K562 (cell line): ENCODE measurements around the gene ABI3BP.

Experiments used
- JUND ChIP-seq, 2 experiments: IDR thresholded peaks; 2 replicates in 1 of 2; 3 replicates in 1 of 2; pipeline ENCODE4 v1.6.1; 2011; ENCODE audit warnings: borderline replicate concordance in 2 of 2, low read depth in 2 of 2, low read length in 2 of 2, improper control_type of control experiment in 1 of 2, missing biosample characterization in 1 of 2, missing genetic modification characterization in 1 of 2, missing genetic modification reagents in 1 of 2
- MEF2D ChIP-seq: conservative IDR thresholded peaks from 2 replicates; pipeline ENCODE4 v1.6.1; 2016; ENCODE audit warnings: low read depth, missing genetic modification characterization, missing compliant biosample characterization
- MYC ChIP-seq, 2 experiments: fragments of 250-450 bp in 1 of 2; sonication (Bioruptor Pico) in 1 of 2; IDR thresholded peaks; 2 replicates each; pipeline versions ENCODE4 v1.5.1 to v1.6.1; 2012 to 2021; ENCODE audit warnings: low read depth in 2 of 2, borderline replicate concordance in 1 of 2, improper control_type of control experiment in 1 of 2, low read length in 1 of 2, mild to moderate bottlenecking in 1 of 2, moderate library complexity in 1 of 2
- NBN ChIP-seq: fragments of 450-650 bp; IDR thresholded peaks from 2 replicates; pipeline ENCODE4 v1.6.1; 2016; ENCODE audit warnings: low read depth, mild to moderate bottlenecking
- NR2C2 ChIP-seq, 2 experiments: fragments of 200-800 bp in 1 of 2; sonication (Bioruptor generic) in 1 of 2; sonication (generic) in 1 of 2; formaldehyde crosslinking in 1 of 2; IDR thresholded peaks; 2 replicates each; pipeline versions ENCODE4 v1.6.1 to v1.8.0; 2016 to 2022; ENCODE audit warnings: mild to moderate bottlenecking in 1 of 2, missing compliant biosample characterization in 1 of 2, missing genetic modification characterization in 1 of 2, missing genetic modification reagents in 1 of 2
- TEAD2 ChIP-seq: fragments of 450-650 bp; IDR thresholded peaks from 2 replicates; pipeline ENCODE4 v1.6.1; 2016; ENCODE audit warnings: missing genetic modification characterization, control low read depth, missing compliant biosample characterization
- TF ChIP-seq, protein P1 (sequence below): IDR thresholded peaks from 2 replicates; pipeline ENCODE4 v1.6.1; 2012; ENCODE audit warnings: low read depth, low read length, improper control_type of control experiment, borderline replicate concordance
- TF ChIP-seq, protein P2 (sequence below), 3 experiments: IDR thresholded peaks in 2 of 3; conservative IDR thresholded peaks in 1 of 3; 2 replicates each; pipeline ENCODE4 v1.5.1; 2011 to 2012; ENCODE audit warnings: low read length in 3 of 3, mild to moderate bottlenecking in 3 of 3, control low read depth in 2 of 3, improper control_type of control experiment in 1 of 3, inconsistent platforms in 1 of 3, low read depth in 1 of 3, mixed read lengths in 1 of 3, moderate library complexity in 1 of 3; ENCODE audit not compliant: insufficient read depth in 2 of 3

DNA sequence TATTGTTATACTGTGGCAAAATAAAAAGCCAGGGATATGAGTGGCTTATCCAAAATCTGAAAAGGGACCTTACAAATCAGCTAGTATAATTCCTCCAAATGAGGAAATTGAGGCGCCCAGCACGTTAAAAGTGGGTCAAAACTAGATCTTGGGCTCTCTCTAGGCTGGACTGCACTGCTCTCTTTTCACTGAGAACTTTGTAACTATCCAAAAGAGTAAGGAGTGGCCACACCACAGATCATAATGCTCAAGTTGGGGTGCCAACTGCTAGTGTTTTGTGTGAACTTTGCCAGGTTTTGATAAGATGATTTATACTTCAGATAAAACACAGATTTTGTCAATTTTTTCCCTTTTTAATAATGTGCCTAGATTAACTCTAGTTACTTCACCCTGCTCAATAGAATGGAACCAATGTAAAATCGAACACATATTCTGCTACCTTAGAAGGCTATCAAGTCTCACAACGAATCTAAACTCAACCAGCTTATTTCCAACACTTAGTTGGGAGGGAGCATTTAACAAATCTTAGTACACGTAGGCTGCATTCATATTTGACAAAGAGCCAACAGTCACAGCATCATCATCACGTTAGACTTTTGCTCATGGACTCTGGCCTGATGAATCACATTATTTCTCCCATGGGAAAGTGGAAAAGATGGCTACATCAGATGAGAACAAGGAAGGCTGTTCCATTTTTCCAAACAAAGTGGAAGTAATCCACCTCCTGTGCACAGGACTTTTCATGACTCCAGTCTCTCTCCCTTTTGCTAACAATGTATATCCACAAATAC is 64.4 kb downstream of the ABI3BP start:
- TF ChIP-seq MYC (IDR thresholded peaks at IDR 0.05; ENCODE audit: low read depth, low read length): no peak
- no peak for TF ChIP-seq MYC (CRISPR knock-in tag; IDR thresholded peaks at IDR 0.05; ENCODE audit: borderline replicate concordance, low read depth)
- TF ChIP-seq, protein P1, sequence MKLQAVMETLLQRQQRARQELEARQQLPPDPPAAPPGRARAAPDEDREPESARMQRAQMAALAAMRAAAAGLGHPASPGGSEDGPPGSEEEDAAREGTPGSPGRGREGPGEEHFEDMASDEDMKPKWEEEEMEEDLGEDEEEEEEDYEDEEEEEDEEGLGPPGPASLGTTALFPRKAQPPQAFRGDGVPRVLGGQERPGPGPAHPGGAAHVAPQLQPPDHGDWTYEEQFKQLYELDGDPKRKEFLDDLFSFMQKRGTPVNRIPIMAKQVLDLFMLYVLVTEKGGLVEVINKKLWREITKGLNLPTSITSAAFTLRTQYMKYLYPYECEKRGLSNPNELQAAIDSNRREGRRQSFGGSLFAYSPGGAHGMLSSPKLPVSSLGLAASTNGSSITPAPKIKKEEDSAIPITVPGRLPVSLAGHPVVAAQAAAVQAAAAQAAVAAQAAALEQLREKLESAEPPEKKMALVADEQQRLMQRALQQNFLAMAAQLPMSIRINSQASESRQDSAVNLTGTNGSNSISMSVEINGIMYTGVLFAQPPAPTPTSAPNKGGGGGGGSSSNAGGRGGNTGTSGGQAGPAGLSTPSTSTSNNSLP: no peak
- no peak for TF ChIP-seq NR2C2 (CRISPR knock-in tag; IDR thresholded peaks at IDR 0.05)
- TF ChIP-seq NR2C2 (tag; IDR thresholded peaks at IDR 0.05): no peak
- no peak for TF ChIP-seq TEAD2 (tag)
- no peak for TF ChIP-seq JUND (IDR thresholded peaks at IDR 0.05; ENCODE audit: borderline replicate concordance, low read depth, low read length)
- no peak for TF ChIP-seq JUND (tag; IDR thresholded peaks at IDR 0.05; ENCODE audit: borderline replicate concordance, low read depth, low read length)
- no peak for TF ChIP-seq NBN
- TF ChIP-seq, protein P2, sequence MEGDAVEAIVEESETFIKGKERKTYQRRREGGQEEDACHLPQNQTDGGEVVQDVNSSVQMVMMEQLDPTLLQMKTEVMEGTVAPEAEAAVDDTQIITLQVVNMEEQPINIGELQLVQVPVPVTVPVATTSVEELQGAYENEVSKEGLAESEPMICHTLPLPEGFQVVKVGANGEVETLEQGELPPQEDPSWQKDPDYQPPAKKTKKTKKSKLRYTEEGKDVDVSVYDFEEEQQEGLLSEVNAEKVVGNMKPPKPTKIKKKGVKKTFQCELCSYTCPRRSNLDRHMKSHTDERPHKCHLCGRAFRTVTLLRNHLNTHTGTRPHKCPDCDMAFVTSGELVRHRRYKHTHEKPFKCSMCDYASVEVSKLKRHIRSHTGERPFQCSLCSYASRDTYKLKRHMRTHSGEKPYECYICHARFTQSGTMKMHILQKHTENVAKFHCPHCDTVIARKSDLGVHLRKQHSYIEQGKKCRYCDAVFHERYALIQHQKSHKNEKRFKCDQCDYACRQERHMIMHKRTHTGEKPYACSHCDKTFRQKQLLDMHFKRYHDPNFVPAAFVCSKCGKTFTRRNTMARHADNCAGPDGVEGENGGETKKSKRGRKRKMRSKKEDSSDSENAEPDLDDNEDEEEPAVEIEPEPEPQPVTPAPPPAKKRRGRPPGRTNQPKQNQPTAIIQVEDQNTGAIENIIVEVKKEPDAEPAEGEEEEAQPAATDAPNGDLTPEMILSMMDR (IDR thresholded peaks at IDR 0.05 in 2 of 3, conservative IDR thresholded peaks at IDR 0.05 in 1 of 3; ENCODE audit: insufficient read depth in 2 of 3, low read depth in 1 of 3, low read length in 3 of 3): no peak
- no peak for TF ChIP-seq MEF2D (tag)
